Measurements from ENCODE around the gene REV3L.

REV3L gene

DNA sequence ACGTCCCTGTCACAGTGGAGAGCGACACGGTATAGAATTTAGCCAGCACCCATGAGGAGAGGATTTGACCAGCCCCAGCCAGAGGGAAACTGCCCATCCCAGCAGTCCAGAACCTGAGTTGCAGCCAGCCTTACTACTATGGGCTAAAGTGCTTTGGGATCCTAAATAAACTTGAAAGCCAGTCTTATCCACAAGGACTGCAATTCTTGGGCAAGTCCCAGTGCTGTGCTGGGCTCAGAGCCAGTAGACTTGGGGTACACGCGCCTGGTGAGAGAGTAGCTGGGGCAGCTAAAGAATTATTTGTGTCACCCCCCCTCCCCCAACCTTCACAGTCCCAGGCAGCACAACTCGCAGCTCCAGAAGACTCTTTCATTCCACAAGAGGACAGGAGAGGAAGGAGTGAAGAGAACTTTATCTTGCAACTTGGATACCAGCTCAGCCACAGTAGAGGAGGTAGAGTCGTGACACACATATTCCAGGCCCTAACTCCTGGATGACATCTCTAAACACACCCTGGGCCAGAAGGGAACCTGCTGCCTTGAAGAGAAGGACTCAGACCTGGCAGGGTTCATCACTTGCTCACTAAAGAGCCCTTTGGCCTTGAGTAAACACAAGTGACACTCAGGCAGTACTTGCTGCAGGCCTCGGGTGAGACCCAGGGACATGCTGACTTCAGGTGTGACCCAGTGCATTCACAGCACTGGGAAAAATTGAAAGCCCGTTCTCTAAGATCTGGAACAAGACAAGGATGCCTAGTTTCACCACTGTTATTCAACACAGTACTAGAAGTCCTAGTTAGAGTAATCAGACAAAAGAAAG, 100.3 kb downstream of the REV3L start:
- in situ Hi-C loops (cut with HindIII; ENCODE audit: low sequenced_read_pairs) = no loop called here

DNA sequence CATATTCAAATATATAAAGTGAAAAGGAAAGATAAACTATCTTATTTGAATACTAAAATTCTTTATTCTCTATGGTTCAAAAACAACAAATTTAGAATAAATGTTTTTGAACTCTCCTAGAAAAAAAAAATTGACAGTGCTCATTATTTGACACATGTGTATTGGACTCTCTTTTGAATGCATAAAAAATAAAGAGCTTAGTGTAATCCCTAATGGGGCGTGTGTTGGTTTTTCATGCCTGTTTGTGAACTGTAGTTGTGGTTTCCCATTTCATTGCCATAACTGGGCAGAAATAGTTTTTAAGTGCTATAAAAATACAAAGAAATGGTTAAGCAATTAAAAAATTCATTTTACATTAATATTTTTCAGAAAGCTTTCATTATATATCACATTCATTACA, 101.3 kb downstream of the REV3L start:
- in situ Hi-C loops (cut with HindIII; ENCODE audit: low sequenced_read_pairs) = no loop called here

DNA sequence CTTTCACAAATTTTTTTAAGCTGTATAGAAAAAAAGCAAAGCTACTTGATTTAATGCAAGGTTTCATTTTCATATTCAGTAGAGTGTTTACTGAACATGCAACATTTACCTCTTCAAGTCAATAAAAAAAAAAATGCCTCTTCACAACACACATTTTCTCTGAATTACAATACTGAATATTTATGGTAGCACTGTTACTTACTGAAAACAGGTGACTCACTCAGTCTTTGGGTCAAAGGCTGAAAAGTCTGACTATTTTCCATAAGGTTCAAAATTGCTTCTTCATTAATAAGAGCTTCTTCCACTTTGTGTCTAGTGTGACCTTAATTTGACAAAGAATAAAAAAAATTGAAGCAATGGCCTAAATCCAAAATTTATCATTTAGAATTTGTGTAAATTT, 101.9 kb downstream of the REV3L start:
- in situ Hi-C loops (cut with HindIII; ENCODE audit: low sequenced_read_pairs) = no loop called here

DNA sequence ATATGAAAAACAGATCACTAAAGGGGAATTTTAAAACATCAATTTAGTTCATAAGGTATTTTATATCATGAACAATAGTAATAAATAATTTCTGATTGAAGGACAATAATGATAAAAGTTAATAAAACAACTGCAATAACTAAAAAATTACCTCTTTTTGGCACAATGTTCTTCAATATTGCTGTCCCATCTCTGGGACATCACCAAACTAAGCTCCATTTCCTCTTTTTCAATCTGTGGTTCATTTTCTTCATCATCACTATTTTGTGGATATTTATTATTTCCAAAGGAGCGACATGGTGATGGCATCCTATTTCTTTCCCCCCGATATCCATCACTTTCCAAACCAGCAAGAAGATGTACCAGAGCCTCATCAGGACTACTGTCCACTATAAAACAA, 103.2 kb downstream of the REV3L start:
- in situ Hi-C loops (cut with HindIII; ENCODE audit: low sequenced_read_pairs) = loop anchor here (5.0 kb wide), 1 partner anchor 53 kb away; no protein-coding TSS in a partner anchor

DNA sequence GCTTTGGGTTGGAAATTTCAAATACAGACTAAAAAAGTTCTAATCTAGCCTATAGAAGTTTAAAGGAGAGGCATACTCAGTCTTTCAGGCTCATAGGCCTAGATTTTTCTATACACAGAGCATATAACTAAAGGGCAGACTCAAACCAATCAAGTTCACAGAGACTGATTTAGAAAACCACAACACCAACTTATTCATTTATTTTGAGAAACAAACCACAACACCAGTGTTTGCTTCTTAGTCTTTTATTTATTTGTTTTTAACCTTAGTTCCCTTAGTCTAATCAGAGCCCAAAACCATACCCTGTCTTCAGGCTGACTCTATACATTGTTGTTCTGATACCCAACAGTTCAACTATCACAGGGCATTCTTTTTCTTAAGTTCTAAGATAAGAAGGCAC, 103.7 kb downstream of the REV3L start:
- in situ Hi-C loops (cut with HindIII; ENCODE audit: low sequenced_read_pairs) = loop anchor here (5.0 kb wide), 1 partner anchor 52 kb away; no protein-coding TSS in a partner anchor

DNA sequence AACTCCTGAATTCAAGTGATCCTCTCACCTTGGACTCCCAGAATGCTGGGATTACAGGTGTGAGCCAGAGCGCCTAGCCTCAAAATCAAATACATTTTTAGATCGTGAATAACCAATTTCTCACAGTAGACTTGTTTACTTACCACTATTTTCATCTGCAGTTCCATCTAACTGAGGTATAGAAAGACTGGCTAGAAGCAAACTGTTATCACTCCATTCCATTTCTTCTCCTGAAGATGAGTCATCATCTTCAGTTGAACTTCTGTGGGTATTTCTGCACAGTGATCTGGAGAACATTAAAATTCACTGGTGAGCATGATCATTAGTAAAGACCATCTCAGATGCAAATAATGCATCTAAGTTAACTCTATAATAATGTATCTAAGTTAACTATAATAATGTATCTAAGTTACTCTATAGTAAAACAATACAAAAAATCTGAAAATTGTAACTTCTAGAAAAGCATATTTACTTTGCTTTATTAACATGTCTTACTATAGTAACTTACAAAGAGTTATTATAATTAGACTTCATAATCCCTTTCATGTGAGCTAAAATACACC, 105.4 kb downstream of the REV3L start:
- in situ Hi-C loops (cut with HindIII; ENCODE audit: low sequenced_read_pairs) = loop anchor here (5.0 kb wide), 1 partner anchor 50 kb away; no protein-coding TSS in a partner anchor

DNA sequence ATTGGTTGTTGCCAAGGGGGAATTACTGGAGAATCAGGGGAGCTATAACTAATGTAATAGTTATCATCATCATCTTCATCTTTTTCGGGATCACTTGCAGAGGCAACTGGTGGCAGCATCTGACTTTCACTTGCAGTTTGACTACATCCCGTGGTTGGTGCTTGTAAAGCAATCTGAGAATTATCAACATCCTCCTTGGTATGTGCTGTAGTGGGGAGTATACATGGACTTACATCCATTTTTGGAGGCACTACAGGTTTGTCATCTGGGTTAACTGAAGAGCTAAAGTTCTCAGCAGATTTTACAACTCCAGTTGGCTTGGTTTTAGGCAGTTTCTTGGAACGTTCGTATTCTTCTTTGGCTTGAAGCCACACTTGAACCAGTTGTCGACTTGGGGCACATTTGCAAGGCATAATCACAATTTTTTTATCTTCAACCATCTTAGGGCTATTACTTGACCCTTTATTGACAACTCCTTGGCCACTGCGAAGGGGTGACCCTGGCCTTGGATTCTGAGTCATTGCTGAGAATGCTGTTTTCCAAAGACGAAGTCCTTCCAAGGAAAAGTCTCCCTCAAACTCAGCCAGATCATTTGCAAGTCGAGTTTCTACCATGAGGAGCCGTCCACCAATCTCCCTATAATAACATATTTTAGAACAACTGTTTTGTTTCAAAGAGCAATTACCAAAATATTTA, 115.5 kb downstream of the REV3L start:
- in situ Hi-C loops (cut with HindIII; ENCODE audit: low sequenced_read_pairs) = no loop called here

DNA sequence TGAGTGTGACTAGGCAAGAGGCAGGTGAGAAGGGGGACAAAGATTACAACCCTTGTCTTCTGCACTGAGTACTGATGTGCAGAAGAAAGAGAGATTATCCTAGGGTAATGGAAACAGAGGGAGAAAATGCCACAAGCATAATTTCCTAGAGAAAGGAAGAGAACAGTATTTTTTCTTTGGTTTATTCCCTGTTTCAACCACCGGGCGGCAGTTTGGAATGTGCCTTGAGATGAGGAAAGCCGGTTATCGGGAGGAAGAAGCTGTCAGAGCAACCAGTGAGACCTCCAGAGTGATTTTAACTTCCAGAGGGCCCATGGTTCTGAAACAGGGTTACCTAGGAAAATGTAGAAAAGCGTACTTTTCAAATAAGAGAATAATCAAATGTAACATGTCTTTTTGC, 121.4 kb downstream of the REV3L start:
- in situ Hi-C loops (cut with HindIII; ENCODE audit: low sequenced_read_pairs) = no loop called here

- in situ Hi-C loops (cut with HindIII; ENCODE audit: low sequenced_read_pairs) = no loop called here
These were observed 124.6 kb downstream of the REV3L start for GRCh38 chr6:111358454-111358853.

GRCh38 chr6:111357705-111358104, 125.3 kb downstream of the REV3L start:
- in situ Hi-C loops (cut with HindIII; ENCODE audit: low sequenced_read_pairs) = no loop called here

DNA sequence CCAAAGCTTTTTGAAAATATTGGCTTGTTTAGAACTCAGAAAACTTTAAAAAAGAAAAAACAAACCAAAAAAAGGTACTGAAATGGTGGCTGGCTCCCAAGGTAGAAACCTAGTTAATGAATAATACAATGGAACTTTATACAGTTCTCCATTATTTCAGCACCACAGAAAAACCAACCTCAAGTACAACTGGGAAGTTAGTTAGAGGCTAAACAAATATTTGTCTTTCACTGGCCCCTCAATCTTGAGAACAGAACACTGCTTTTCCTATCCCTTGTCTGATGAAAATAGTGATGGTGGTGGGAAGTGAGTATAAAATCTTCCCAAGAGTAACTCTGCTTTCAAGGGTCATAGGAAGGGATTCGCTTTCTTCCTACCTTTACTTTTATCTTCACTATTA, 126.5 kb downstream of the REV3L start:
- in situ Hi-C loops (cut with HindIII; ENCODE audit: low sequenced_read_pairs) = no loop called here

DNA sequence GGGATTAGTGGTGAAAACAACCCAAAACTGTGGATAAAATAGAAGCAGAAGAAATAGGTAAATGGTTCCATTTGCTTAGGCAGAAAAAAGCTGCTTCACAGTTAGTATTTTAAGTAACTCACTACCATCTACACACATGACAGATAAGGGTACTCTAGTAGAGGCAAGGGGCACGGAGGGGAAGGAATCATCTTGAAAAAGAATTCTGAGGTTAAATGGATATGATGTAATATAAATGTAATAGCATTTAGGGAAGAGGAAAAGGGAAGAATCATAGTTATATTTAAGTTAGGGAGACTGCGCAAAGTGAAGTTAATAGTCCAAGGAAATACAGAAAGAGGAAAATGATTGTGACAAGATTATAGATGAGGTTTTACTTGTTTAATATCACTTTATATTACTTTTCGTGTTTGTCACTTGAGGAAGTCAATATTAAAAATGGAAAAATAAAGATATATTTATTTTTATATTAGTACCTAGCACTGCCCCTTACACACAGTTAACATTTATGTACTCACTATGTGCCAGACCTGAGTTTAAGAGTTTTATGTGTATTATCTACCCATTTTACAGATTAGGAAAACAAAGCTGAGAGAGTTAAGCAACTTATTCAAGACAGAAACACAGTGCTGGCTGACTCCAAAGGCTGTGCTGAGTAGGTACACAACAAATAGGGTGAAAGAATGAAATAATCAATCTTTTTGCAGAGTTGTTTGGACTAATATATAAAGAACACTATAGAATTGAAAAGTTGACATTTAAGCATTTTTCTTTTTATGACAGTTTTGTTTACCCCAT, 128.1 kb downstream of the REV3L start:
- in situ Hi-C loops (cut with HindIII; ENCODE audit: low sequenced_read_pairs) = no loop called here

- in situ Hi-C loops (cut with HindIII; ENCODE audit: low sequenced_read_pairs) = no loop called here
These were observed 129.0 kb downstream of the REV3L start for GRCh38 chr6:111353912-111354462.

GRCh38 chr6:111347589-111347988, 135.4 kb downstream of the REV3L start:
- in situ Hi-C loops (cut with HindIII; ENCODE audit: low sequenced_read_pairs) = no loop called here

- in situ Hi-C loops (cut with HindIII; ENCODE audit: low sequenced_read_pairs) = loop anchor here (5.0 kb wide), 1 partner anchor 51 kb away; no protein-coding TSS in a partner anchor
These were observed 140.1 kb downstream of the REV3L start for GRCh38 chr6:111342913-111343312.

GRCh38 chr6:111339294-111339693, 143.7 kb downstream of the REV3L start:
- in situ Hi-C loops (cut with HindIII; ENCODE audit: low sequenced_read_pairs) = no loop called here

- in situ Hi-C loops (cut with HindIII; ENCODE audit: low sequenced_read_pairs) = no loop called here
These were observed 144.2 kb downstream of the REV3L start for GRCh38 chr6:111338843-111339242.

DNA sequence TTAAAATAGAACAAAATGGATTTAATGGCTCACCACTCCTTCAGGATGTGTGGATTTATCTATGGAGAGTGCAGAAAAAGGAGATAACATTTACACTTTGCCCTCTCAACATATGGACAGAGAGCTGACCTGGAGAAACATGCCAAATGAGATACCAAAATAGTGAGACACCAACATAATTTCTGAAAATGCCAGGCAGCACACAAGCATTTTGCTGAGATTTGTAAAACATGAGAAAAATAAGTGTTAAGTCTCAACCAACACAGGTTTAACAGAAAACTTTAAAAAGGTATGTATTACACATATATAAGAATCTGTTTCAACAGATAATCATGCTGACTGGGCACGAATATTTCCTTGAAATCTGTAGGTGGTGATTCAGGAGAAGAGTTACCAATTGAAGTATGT, 145.2 kb downstream of the REV3L start:
- in situ Hi-C loops (cut with HindIII; ENCODE audit: low sequenced_read_pairs) = no loop called here

DNA sequence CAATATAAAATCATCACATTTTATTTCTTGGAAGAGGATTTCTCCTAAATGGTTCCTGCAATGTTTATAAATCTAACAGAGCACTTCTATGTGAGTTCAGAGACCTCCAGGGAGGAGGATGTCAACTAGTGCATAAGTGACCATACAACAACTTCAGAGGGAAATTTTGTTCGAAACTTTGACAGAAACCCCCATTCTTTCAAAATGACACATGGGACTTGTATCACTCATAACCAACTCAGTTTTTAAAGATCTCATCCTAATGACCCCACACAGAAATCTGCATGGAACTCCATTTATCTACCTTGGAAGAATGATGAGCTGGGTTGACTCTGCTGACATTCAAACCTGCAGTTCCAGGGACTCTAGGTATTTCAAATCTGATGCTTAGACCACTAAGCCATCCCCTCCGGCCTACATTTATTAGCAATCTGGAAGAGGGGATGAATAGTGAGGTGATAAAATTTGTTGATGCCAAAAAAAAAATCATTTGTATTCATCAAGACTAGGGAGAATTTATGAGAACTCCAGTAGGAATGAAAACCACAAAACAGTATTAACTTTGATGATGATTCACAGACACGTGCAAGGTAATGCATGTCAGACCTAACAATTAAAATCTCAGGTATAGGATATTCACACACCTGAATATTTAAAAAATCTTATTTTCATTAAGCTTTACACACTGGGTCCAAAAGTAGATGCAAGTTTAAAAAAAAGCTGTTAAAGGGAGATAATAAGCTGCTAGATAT, 153.0 kb downstream of the REV3L start:
- in situ Hi-C loops (cut with HindIII; ENCODE audit: low sequenced_read_pairs) = loop anchor here (5.0 kb wide), 1 partner anchor 47 kb away; no protein-coding TSS in a partner anchor

GRCh38 chr6:111326563-111326962, 156.5 kb downstream of the REV3L start:
- in situ Hi-C loops (cut with HindIII; ENCODE audit: low sequenced_read_pairs) = loop anchor here (5.0 kb wide), 1 partner anchor 51 kb away; no protein-coding TSS in a partner anchor
